ENCODE results near the gene ZMYND11. TPM values are rescaled to one million over a fixed set of nuclear protein-coding genes. Genes with fewer than 3 reads are reported as not detected.

ZMYND11 gene
- total RNA-seq, 1 experiment from 2014 or later, result 38.5 TPM

GRCh38 chr10:191703-192518 is 56.7 kb downstream of the ZMYND11 start:
- DNase-seq (ENCODE audit: low read depth), result no peak

GRCh38 chr10:194281-194680 is 59.0 kb downstream of the ZMYND11 start:
- DNase-seq (ENCODE audit: low read depth), result no peak

- peak; percentile 22 for DNase-seq (ENCODE audit: low read depth)
Measured at GRCh38 chr10:200405-200804, 65.2 kb downstream of the ZMYND11 start.

- DNase-seq (ENCODE audit: low read depth), result peak; percentile 9
Measured at GRCh38 chr10:201328-201771, 66.1 kb downstream of the ZMYND11 start.

GRCh38 chr10:208616-209015 is 73.4 kb downstream of the ZMYND11 start:
- DNase-seq (ENCODE audit: low read depth), result no peak

- no peak for DNase-seq (ENCODE audit: low read depth)
Measured at GRCh38 chr10:209357-209756, 74.1 kb downstream of the ZMYND11 start.

- no peak for DNase-seq (ENCODE audit: low read depth)
Measured at GRCh38 chr10:210297-210696, 75.0 kb downstream of the ZMYND11 start.

GRCh38 chr10:215444-215843 is 80.2 kb downstream of the ZMYND11 start:
- no peak for DNase-seq (ENCODE audit: low read depth)

DNA sequence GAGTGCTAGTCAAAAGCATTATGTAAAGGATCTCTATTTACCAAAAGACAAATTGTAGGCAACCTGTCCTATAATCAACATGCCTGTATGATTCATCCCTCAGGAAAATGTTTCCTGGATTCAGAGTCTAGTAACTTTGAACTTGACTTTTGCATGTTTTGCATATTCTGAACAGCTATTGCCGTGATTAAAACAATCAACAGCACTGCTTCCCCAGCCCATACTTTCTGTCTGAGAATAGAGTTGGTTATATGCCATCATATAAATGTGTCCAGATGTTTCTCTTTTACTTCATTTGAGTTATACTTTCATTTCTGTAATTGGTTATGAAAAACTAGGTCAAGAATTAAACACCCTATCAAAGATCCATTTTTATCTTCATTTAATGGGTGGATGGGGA is 83.5 kb downstream of the ZMYND11 start:
- DNase-seq (ENCODE audit: low read depth), result no peak

DNA sequence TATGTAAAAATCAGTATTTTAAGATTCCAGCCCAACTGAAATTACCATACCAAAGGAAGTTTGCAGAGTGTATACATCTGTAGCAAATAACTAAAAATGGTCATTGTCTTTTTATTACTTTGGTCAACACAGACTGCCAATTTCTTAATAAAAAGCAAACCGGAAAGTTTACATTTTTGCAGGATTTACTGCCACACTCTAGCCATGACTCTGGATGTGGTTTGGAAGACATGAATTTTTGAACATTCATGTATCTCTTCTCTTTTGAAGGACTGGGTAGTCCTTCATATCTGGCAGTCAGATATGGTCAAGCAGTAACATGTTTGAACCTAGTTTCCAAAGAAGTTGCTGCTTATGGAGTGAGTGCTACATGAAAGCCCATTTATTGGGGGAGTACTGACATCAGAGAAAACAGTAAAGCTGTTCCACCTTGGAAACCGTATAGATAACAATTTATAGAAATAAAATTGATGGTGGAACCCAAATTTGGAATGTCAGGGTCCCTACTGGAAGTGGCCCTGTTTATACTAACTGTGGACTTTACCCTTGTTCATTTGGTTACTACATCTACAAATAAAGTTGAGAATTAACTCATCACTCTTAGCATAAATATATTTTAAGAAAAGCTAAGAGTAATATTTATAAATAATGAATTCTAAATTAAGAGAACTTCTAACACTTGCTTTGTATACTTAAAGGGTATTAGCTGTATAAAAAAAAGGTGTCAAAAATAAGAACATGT is 84.6 kb downstream of the ZMYND11 start:
- no peak for DNase-seq (ENCODE audit: low read depth)

- no peak for DNase-seq (ENCODE audit: low read depth)
Measured at GRCh38 chr10:224571-224970, 89.3 kb downstream of the ZMYND11 start.

- no peak for DNase-seq (ENCODE audit: low read depth)
Measured at GRCh38 chr10:226018-226417, 90.8 kb downstream of the ZMYND11 start.

- DNase-seq (ENCODE audit: low read depth), result no peak
Measured at GRCh38 chr10:227014-227413, 91.8 kb downstream of the ZMYND11 start.

DNA sequence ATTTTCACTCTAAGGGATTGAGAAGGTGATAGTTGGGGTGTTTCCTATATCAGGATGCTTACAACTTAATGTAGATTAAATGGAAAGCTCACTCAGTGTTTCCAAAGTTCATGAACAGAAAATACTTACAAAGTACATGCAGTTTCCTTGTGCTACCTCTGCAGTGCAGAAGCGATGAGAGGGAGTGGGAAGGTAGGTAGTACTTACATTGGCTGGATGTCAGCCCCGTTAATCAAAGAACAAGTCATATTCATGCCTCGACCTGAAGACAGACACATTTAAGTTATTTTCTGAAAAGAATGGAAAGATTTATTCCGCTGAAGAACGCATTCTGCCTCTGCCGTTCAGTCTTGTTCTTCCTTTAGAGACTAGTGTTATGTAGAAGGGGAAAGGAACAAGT is 93.1 kb downstream of the ZMYND11 start:
- no peak for DNase-seq (ENCODE audit: low read depth)

GRCh38 chr10:230758-231157 is 95.5 kb downstream of the ZMYND11 start:
- peak; percentile 2 for DNase-seq (ENCODE audit: low read depth)

- no peak for DNase-seq (ENCODE audit: low read depth)
Measured at GRCh38 chr10:232061-232460, 96.8 kb downstream of the ZMYND11 start.

GRCh38 chr10:232878-233277 is 97.6 kb downstream of the ZMYND11 start:
- DNase-seq (ENCODE audit: low read depth), result no peak

DNA sequence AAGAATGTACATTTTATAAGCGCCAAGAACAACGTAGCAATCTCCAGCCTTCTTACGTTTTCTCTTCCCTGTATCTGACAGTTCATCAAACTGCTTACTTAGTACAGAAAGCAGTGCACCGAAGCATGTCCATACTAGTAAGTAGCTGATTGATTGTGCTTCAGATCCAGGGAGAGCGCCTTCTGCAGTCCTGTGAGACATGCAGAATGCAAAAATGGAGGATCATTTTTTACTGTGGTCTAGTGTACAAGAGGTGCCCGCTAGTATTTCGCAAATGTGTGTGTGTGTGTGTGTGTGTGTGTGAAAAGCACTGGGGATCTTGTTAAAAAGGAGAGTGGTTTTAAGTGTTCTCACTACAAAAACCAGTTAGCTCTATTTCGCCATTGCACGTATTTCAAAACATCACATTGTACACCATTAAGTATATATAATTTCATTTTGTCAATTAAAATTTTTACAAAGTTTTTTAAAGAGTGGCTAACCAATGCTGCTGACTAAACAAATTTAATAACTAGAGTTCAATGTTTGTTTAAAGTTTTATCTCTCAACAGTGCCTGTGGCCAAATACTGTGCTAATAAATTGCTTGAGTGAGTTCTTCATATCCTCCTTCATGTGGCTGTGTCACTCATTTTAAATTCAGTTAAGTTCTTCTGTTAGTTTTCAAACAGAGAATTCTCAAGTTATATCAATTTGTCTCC is 99.6 kb downstream of the ZMYND11 start:
- no peak for DNase-seq (ENCODE audit: low read depth)

DNA sequence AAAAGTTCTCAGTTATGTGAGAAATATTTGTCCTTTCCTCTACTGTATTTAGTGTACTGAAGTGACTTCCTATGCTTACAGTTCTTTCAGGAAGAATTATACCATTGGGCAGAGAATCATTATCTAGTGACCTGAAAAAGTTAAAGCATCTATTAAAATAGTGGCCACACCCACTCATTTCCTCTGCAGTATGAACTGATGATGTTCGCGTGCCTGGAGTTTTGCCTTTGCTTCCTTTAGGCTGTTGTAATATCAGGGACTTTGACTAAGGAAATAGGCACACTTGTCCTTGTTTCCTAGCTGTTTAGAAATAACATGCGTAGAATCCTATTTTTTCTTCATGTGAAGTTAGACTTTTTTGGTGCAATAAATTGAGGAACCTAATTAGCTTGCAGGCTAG is 100.7 kb downstream of the ZMYND11 start:
- DNase-seq (ENCODE audit: low read depth), result no peak

DNA sequence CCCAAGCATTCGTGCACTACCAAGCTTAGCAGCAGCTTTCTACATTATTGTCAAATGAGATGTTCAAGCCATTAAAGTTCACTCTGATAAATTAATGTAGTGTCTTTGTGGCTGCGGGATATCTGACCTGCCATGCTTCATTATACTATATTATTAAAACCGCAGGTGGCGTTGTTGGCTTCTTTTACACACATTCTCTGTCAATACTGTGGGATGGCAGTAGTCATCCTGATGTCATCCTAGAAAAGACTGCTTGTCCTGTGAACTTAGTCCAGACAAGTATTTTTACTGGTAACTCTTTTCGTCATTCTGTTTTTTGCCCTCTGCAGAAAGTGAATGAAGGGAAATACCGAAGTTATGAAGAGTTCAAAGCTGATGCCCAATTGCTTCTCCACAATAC is 103.9 kb downstream of the ZMYND11 start:
- DNase-seq (ENCODE audit: low read depth), result no peak

GRCh38 chr10:241451-241850 is 106.2 kb downstream of the ZMYND11 start:
- DNase-seq (ENCODE audit: low read depth), result no peak

- DNase-seq (ENCODE audit: low read depth), result no peak
Measured at GRCh38 chr10:241966-242643, 106.8 kb downstream of the ZMYND11 start.

Measured in Daoy (cell line).